Transverse colon (tissue), 4 donors: ENCODE results near the gene LARP1.

Source experiments
- EP300 ChIP-seq: sonication (generic); formaldehyde crosslinking; IDR thresholded peaks from one replicate; pipeline ENCODE4 v1.6.1; 2017; ENCODE audit warnings: antibody characterized with exemption, low read depth
- POLR2AphosphoS5 ChIP-seq, 3 donors: sonication (generic); formaldehyde crosslinking; IDR thresholded peaks; one replicate each; pipeline ENCODE4 v1.6.1; 2016; ENCODE audit warnings: antibody characterized with exemption in 3 of 3
- TF ChIP-seq, protein P1 (sequence below), 5 experiments: fragments of 200-600 bp in 3 of 5; fragments of 450-650 bp in 2 of 5; sonication (generic) in 3 of 5; IDR thresholded peaks; 1 replicate in 2 of 5; 2 replicates in 3 of 5; pipeline ENCODE4 v1.5.1; 2016 to 2017; ENCODE audit warnings: antibody characterized with exemption in 5 of 5, inconsistent platforms in 3 of 5, mild to moderate bottlenecking in 2 of 5, moderate library complexity in 1 of 5

DNA sequence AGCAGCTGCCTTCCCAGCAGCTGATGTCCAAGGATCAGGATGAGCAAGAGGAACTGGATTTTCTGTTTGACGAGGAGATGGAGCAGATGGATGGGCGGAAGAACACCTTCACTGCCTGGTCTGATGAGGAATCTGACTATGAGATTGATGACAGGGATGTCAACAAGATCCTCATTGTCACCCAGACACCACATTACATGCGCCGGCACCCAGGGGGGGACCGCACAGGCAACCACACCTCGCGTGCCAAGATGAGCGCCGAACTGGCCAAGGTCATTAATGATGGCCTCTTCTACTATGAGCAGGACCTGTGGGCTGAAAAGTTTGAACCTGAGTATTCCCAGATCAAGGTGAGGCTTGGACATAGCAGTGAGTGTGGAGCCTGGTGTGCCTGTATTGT lies 46.9 kb downstream of the LARP1 start:
- TF ChIP-seq, protein P1, sequence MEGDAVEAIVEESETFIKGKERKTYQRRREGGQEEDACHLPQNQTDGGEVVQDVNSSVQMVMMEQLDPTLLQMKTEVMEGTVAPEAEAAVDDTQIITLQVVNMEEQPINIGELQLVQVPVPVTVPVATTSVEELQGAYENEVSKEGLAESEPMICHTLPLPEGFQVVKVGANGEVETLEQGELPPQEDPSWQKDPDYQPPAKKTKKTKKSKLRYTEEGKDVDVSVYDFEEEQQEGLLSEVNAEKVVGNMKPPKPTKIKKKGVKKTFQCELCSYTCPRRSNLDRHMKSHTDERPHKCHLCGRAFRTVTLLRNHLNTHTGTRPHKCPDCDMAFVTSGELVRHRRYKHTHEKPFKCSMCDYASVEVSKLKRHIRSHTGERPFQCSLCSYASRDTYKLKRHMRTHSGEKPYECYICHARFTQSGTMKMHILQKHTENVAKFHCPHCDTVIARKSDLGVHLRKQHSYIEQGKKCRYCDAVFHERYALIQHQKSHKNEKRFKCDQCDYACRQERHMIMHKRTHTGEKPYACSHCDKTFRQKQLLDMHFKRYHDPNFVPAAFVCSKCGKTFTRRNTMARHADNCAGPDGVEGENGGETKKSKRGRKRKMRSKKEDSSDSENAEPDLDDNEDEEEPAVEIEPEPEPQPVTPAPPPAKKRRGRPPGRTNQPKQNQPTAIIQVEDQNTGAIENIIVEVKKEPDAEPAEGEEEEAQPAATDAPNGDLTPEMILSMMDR (IDR thresholded peaks at IDR 0.05) = no peak
- TF ChIP-seq POLR2AphosphoS5 (IDR thresholded peaks at IDR 0.05) = no peak
- TF ChIP-seq EP300 = no peak
